Loucy (cell line): ENCODE results near the gene CNN2.

ENCODE experiments used
- CTCF ChIP-seq: fragments of 200-600 bp; sonication (generic); conservative IDR thresholded peaks from 2 replicates; pipeline ENCODE4 v1.5.1; 2014; ENCODE audit warnings: mild to moderate bottlenecking, antibody characterized with exemption, low read length
- EZH2phosphoT487 ChIP-seq: fragments of 200-600 bp; IDR thresholded peaks from 2 replicates; pipeline ENCODE4 v1.6.1; 2018; ENCODE audit warnings: antibody characterized with exemption, mild to moderate bottlenecking, moderate library complexity, borderline replicate concordance

GRCh38 chr19:1084024-1084868, 57.8 kb downstream of the CNN2 start:
- no peak for TF ChIP-seq CTCF
- no peak for TF ChIP-seq EZH2phosphoT487
